Measurements from ENCODE around the gene KIF3C.
"Not testable (repeated sequence)": the region's sequence is repeated elsewhere in the genome, so short reads cannot be mapped to it uniquely, and the experiment has no call there.

The KIF3C gene

GRCh38 chr2:25999406-25999805 lies 17.1 kb upstream of the KIF3C start:
- not testable (repeated sequence) for DNase-seq (ENCODE audit: low spot score)

GRCh38 chr2:25998816-25999383 lies 16.6 kb upstream of the KIF3C start:
- not testable (repeated sequence) for DNase-seq (ENCODE audit: low spot score)

GRCh38 chr2:25996844-25997243 lies 14.5 kb upstream of the KIF3C start:
- DNase-seq (ENCODE audit: low spot score), result no peak

GRCh38 chr2:25994509-25994908 lies 12.2 kb upstream of the KIF3C start:
- DNase-seq (ENCODE audit: low spot score), result no peak

GRCh38 chr2:25993049-25993448 lies 10.8 kb upstream of the KIF3C start:
- no peak for DNase-seq (ENCODE audit: low spot score)

GRCh38 chr2:25992556-25992955 lies 10.3 kb upstream of the KIF3C start:
- no peak for DNase-seq (ENCODE audit: low spot score)

- no peak for DNase-seq (ENCODE audit: low spot score)
These were observed 9.7 kb upstream of the KIF3C start for GRCh38 chr2:25991965-25992364.

- DNase-seq (ENCODE audit: low spot score), result no peak
These were observed 6.9 kb upstream of the KIF3C start for GRCh38 chr2:25989154-25989553.

- DNase-seq (ENCODE audit: low spot score), result no peak
These were observed 5.8 kb upstream of the KIF3C start for GRCh38 chr2:25988134-25988533.

GRCh38 chr2:25983735-25984134 lies 1.4 kb upstream of the KIF3C start:
- DNase-seq (ENCODE audit: low spot score), result no peak

- no peak for DNase-seq (ENCODE audit: low spot score)
These were observed 627 bp upstream of the KIF3C start for GRCh38 chr2:25982968-25983280.

- DNase-seq (ENCODE audit: low spot score), result no peak
These were observed 563 bp downstream of the KIF3C start for GRCh38 chr2:25981596-25982272.

- no peak for DNase-seq (ENCODE audit: low spot score)
These were observed 1.3 kb downstream of the KIF3C start for GRCh38 chr2:25980951-25981350.

- DNase-seq (ENCODE audit: low spot score), result no peak
These were observed 2.0 kb downstream of the KIF3C start for GRCh38 chr2:25980076-25980887.

- DNase-seq (ENCODE audit: low spot score), result no peak
These were observed 3.3 kb downstream of the KIF3C start for GRCh38 chr2:25979001-25979400.

- no peak for DNase-seq (ENCODE audit: low spot score)
These were observed 4.5 kb downstream of the KIF3C start for GRCh38 chr2:25977768-25978167.

- DNase-seq (ENCODE audit: low spot score), result no peak
These were observed 5.1 kb downstream of the KIF3C start for GRCh38 chr2:25976983-25977741.

- peak; percentile 58 for DNase-seq (ENCODE audit: low spot score)
These were observed 10.1 kb downstream of the KIF3C start for GRCh38 chr2:25972049-25972823.

GRCh38 chr2:25971596-25971995 lies 10.7 kb downstream of the KIF3C start:
- DNase-seq (ENCODE audit: low spot score), result no peak

- DNase-seq (ENCODE audit: low spot score), result no peak
These were observed 15.6 kb downstream of the KIF3C start for GRCh38 chr2:25966531-25967270.

GRCh38 chr2:25964891-25965290 lies 17.4 kb downstream of the KIF3C start:
- DNase-seq (ENCODE audit: low spot score), result no peak

All from kidney capillary endothelial cell (primary cell).